ENCODE measurements around the gene RBM15.

Gene RBM15, protein sequence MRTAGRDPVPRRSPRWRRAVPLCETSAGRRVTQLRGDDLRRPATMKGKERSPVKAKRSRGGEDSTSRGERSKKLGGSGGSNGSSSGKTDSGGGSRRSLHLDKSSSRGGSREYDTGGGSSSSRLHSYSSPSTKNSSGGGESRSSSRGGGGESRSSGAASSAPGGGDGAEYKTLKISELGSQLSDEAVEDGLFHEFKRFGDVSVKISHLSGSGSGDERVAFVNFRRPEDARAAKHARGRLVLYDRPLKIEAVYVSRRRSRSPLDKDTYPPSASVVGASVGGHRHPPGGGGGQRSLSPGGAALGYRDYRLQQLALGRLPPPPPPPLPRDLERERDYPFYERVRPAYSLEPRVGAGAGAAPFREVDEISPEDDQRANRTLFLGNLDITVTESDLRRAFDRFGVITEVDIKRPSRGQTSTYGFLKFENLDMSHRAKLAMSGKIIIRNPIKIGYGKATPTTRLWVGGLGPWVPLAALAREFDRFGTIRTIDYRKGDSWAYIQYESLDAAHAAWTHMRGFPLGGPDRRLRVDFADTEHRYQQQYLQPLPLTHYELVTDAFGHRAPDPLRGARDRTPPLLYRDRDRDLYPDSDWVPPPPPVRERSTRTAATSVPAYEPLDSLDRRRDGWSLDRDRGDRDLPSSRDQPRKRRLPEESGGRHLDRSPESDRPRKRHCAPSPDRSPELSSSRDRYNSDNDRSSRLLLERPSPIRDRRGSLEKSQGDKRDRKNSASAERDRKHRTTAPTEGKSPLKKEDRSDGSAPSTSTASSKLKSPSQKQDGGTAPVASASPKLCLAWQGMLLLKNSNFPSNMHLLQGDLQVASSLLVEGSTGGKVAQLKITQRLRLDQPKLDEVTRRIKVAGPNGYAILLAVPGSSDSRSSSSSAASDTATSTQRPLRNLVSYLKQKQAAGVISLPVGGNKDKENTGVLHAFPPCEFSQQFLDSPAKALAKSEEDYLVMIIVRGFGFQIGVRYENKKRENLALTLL

DNA sequence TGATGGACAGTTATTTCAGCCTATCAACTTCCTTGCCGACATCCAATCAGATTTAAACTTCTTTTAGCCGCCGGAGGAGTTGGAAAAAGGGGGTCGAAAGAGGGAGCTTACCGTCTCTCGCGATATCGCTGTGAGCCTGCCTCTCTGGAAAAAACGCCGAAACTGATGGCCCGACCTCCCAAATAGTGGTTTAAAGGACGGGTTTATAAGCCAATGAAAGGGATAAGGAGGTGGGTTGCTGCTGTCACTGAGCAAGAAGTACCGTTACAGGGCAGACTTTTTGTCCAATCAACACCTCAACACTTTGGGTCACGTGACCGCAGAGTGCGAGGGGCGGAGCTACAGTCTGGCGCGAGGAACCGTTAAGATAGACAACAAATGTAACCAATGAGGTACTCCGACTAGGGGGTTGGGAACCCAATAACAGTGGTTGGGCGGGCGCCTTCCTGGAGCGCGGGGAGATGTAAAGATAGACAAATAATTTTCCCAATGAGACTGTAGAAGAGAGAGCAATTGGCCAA lies at the start of gene RBM15:
Gene RBM15, plus strand, starts transcription at position 492 of the 521 bp plus-strand sequence. Its CDS starts 29 bp downstream, at position 521.
- peak; percentile 99 for DNase-seq

- no peak for DNase-seq
Observed at GRCh38 chr1:110291241-110292030, 47.7 kb upstream of the RBM15 start.

GRCh38 chr1:110292031-110292741 lies 47.0 kb upstream of the RBM15 start:
- DNase-seq = no peak

DNA sequence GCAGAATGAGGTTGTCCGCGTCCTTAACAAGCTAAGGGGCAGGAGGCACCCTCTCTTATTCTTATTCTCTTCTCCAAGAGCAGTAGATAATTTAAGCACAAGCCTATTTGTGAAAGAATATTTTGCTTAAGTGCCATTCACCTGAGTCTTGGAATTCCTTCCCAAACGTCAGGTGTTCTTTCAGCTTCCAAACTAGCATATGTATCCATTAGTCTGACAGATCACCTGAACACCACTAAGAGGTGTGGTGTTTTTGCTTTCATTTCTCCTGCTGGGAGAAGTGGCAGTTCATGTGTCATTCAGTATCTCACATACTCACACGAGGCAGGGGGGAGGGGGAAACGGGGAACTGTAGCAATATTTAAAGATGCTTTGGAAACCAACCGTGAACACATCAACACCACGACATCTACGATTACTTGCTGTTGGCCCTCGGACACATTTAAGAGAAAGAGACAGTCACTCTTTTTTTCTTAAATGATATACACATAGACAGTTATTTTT lies 45.5 kb upstream of the RBM15 start:
- no peak for DNase-seq

DNA sequence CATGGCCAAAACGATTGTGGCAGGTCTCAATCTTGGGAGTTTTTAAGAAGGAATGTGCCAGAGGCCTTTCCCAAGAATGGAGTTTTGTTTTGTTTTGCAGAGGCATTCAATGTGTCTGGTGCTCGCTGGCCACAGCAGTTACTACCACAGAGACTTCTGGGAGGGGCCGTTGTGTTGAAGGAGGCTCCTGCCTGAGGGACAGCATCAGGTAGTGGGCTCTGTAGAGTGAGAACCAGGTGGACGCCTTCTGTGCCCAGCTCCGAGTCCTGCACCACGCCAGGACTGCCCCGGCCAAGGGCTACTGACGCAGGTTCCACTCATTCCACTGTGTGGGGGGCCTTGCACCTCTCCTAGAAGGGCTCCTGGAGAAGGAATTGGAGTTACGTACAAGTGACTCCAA lies 44.9 kb upstream of the RBM15 start:
- no peak for DNase-seq

GRCh38 chr1:110298991-110299390 lies 40.2 kb upstream of the RBM15 start:
- no peak for DNase-seq

DNA sequence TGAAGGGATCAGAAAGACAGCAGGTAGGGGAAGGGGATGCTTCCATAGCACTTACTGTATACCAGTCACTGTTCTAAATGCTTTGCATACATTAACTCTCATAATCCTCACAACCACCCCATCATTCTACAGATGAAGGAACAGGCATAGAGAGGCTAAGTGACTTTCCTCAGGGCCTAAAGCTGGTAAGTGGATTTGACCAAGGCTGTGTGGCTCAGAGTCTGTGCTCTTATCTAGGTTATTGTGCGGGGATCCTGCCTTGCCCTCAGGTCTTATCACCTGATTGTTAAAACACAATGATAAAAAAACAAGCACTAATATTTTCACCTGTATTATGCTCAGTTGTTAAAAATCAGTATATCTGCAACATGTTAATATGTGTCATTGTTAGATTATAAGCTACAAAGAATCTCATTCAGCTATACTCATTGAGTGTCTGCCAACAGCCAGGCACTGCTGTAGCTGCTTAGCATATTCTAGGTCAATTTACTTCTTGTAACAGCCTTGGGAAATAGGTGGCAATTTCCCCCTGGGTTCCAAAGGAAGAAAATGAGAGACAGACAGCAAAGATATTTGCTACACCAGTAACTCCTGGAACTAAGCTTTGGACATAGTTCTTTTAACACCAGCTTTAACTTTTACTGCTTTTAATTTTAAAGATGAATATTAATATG lies 38.6 kb upstream of the RBM15 start:
- DNase-seq = no peak

GRCh38 chr1:110302836-110303235 lies 36.3 kb upstream of the RBM15 start:
- DNase-seq = no peak

- no peak for DNase-seq
Observed at GRCh38 chr1:110305900-110306420, 33.2 kb upstream of the RBM15 start.

- no peak for DNase-seq
Observed at GRCh38 chr1:110307239-110307974, 31.8 kb upstream of the RBM15 start.

- no peak for DNase-seq
Observed at GRCh38 chr1:110308247-110308646, 30.9 kb upstream of the RBM15 start.

DNA sequence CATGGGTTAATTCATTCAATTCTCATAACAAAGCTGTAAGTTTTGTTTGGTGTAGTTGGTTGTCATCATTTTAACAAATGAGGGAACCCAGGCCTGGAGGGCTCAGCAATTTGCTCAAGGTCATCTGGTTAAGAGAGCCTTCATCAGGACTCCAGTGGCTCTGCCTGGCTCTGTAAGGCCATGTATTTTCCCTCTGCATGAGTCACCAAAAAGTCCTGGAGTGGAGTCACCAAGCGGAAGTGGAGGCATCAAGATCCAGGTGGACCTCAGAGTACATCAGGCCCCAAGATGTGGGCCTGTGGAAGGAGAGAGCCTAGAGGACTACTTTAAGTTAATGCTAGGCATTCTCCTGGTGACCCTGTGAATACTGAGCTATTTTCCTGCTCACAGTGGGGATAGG lies 30.0 kb upstream of the RBM15 start:
- DNase-seq = no peak

DNA sequence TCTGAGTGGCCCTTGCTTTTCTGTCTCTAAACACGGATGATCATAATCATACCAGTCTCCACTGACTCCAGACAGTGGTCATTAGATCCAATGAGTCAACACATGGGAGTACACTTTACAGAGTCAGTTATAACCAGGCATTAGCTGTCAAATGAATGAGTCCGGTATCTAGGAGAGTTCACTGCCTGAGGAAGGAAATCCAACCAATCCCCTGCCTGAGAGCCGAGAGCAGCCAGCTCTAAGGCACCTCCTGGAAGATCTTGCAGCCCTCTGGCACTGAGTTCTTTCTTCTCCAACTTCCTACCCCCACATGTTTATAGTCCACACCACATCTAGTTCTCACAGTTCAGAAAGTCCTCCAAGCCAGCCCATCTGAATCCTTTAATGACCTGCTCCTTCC lies 29.4 kb upstream of the RBM15 start:
- no peak for DNase-seq

- no peak for DNase-seq
Observed at GRCh38 chr1:110310300-110310699, 28.9 kb upstream of the RBM15 start.

- peak; percentile 30 for DNase-seq
Observed at GRCh38 chr1:110312188-110313121, 26.7 kb upstream of the RBM15 start.

DNA sequence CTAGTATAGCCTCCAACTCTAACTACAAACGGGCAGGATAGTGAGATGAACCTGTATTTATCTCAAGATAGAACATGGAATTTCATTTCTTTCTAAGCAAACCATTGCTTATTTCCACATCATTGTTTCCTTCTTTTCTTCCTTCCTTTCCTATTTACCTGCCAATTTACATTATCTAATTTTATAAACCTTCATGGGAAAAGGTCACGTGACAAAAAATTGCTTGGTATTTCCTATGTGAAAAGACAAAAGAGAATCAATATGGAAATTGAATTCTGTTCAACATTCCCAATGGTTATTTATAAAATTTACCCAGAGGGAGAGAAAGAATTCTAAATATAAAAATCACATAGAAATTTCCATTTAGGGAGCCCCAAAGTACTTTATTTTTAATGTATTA lies 22.4 kb upstream of the RBM15 start:
- DNase-seq = no peak

GRCh38 chr1:110318046-110318445 lies 21.1 kb upstream of the RBM15 start:
- DNase-seq = no peak

DNA sequence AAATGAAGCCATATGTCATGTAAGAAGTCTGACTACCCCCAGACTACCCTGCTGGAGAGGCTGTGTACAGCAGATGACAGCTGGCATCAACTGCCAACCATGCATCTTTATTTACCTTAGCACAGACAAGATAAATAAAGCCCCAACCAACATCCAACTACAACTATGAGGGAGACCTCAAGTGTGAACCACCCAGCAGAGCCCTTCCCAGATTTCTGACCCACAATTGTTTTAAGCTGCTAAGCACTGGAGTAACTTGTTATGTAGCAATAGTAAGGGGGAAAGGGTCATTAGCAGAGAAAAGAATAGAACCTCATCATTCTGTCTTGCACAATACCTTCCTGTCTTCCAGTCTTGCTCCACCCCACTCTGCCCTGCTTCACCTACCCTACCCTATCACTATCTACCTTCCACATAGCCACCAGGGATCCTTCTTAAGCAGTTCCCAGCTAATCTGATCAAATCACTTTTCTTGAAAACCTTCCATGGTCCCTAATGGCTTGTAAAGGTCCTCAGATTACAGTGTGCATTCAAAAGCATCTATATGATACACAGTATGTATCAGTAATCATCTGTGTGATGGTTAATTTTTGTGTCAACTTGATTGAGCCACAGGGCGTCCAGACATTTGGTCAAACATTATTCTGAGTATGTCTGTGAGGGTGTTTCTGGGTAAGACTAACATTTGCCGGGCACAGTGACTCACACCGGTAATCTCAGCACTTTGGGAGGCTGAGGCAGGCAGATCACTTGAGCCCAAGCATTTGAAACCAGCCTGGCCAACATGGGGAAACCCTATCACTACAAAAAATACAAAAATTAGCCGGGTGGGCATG lies 19.6 kb upstream of the RBM15 start:
- DNase-seq = no peak

All from NCI-H1417 treated with DMSO at 0.1 percent for 48 hours (cell line).